ENCODE data around the gene SEC31B.
A peak's percentile ranks its signal among the peaks of the same experiment; 100 is the strongest.

Gene SEC31B

GRCh38 chr10:100529475-100530298 is 10.0 kb upstream of the SEC31B start, which contains the start of gene NDUFB8:
NDUFB8 (minus strand) TSS chr10:100529871; CDS start chr10:100529851, 20 bp downstream.
- peak; percentile 87 for DNase-seq (ENCODE audit: low spot score)

GRCh38 chr10:100528921-100529474 is 9.3 kb upstream of the SEC31B start:
- DNase-seq (ENCODE audit: low spot score) = no peak

GRCh38 chr10:100528123-100528886 is 8.6 kb upstream of the SEC31B start:
- DNase-seq (ENCODE audit: low spot score) = no peak

GRCh38 chr10:100524638-100525037 is 5.0 kb upstream of the SEC31B start:
- DNase-seq (ENCODE audit: low spot score) = no peak

- DNase-seq (ENCODE audit: low spot score) = no peak
Observed at GRCh38 chr10:100524206-100524605, 4.5 kb upstream of the SEC31B start.

GRCh38 chr10:100522945-100523344 is 3.3 kb upstream of the SEC31B start:
- DNase-seq (ENCODE audit: low spot score) = no peak

- DNase-seq (ENCODE audit: low spot score) = no peak
Observed at GRCh38 chr10:100522107-100522801, 2.6 kb upstream of the SEC31B start.

GRCh38 chr10:100520811-100521210 is 1.1 kb upstream of the SEC31B start:
- DNase-seq (ENCODE audit: low spot score) = no peak

- peak; percentile 63 for DNase-seq (ENCODE audit: low spot score)
Observed at GRCh38 chr10:100518761-100519241, 860 bp downstream of the SEC31B start.

- DNase-seq (ENCODE audit: low spot score) = peak; percentile 63
Observed at GRCh38 chr10:100516847-100517246, 2.8 kb downstream of the SEC31B start.

GRCh38 chr10:100515612-100516011 is 4.0 kb downstream of the SEC31B start:
- DNase-seq (ENCODE audit: low spot score) = no peak

GRCh38 chr10:100510533-100511308 is 8.9 kb downstream of the SEC31B start:
- no peak for DNase-seq (ENCODE audit: low spot score)

- no peak for DNase-seq (ENCODE audit: low spot score)
Observed at GRCh38 chr10:100509241-100509840, 10.3 kb downstream of the SEC31B start.

GRCh38 chr10:100508691-100509150 is 10.9 kb downstream of the SEC31B start:
- peak; percentile 70 for DNase-seq (ENCODE audit: low spot score)

- DNase-seq (ENCODE audit: low spot score) = no peak
Observed at GRCh38 chr10:100508266-100508665, 11.4 kb downstream of the SEC31B start.

GRCh38 chr10:100507357-100507732 is 12.3 kb downstream of the SEC31B start:
- DNase-seq (ENCODE audit: low spot score) = no peak

GRCh38 chr10:100506596-100507356 is 12.9 kb downstream of the SEC31B start:
- no peak for DNase-seq (ENCODE audit: low spot score)

GRCh38 chr10:100505164-100505563 is 14.5 kb downstream of the SEC31B start:
- DNase-seq (ENCODE audit: low spot score) = no peak

- no peak for DNase-seq (ENCODE audit: low spot score)
Observed at GRCh38 chr10:100504096-100504495, 15.6 kb downstream of the SEC31B start.

- no peak for DNase-seq (ENCODE audit: low spot score)
Observed at GRCh38 chr10:100502926-100503494, 16.7 kb downstream of the SEC31B start.

Data from HuH-7 (cell line).